H1 (cell line): Measurements from ENCODE around the gene ZNF799. TPM values are rescaled to one million over a fixed set of nuclear protein-coding genes. Genes with fewer than 3 reads are reported as not detected.
"Not testable (repeated sequence)": the region's sequence is repeated elsewhere in the genome, so short reads cannot be mapped to it uniquely, and the experiment has no call there.

Experiments used
- CTCF ChIA-PET: fragments of 300-600 bp; sonication (Branson Sonifier 250); formaldehyde crosslinking; loops from one replicate; lab custom pipeline; 2021; ENCODE audit not compliant: partially characterized antibody; lab: Charles Lee
- POLR2A ChIA-PET: fragments of 300-600 bp; sonication (Branson Sonifier 250); formaldehyde crosslinking; loops from one replicate; lab custom pipeline; 2021; ENCODE audit warnings: inconsistent platforms; ENCODE audit not compliant: partially characterized antibody; lab: Charles Lee
- DNase-seq, 2 experiments: peaks; one replicate each; pipeline versions ENCODE4 v3.0.0 to v3.0.0-alpha.2; 2010 to 2022; ENCODE audit warnings: low spot score in 2 of 2, low read depth in 1 of 2, mixed read lengths in 1 of 2
- FAIRE-seq: peaks from 2 replicates; lab custom pipeline; 2011; peaks lifted over from hg19 to GRCh38; lab: Jason Lieb, UNC
- H2AFZ ChIP-seq: 2 replicates; pipeline ENCODE4 v1.8.1; 2012; ENCODE audit warnings: low read length, inconsistent platforms
- H2AK5ac ChIP-seq: 2 replicates; pipeline ENCODE4 v1.6.1; 2013; ENCODE audit warnings: low read depth, low read length
- H2BK120ac ChIP-seq: replicated peaks from 2 replicates; pipeline ENCODE3; 2013; ENCODE audit warnings: low read depth, low read length, inconsistent platforms
- H2BK12ac ChIP-seq: 2 replicates; pipeline ENCODE4 v1.6.1; 2013; ENCODE audit warnings: low read depth, low read length
- H2BK15ac ChIP-seq: 2 replicates; pipeline ENCODE4 v1.6.1; 2013; ENCODE audit warnings: low read length
- H2BK20ac ChIP-seq: 2 replicates; pipeline ENCODE4 v1.6.1; 2013; ENCODE audit warnings: low read length
- H2BK5ac ChIP-seq: 2 replicates; pipeline ENCODE4 v1.6.1; 2013; ENCODE audit warnings: low read depth, low read length
- H3K14ac ChIP-seq: 2 replicates; pipeline ENCODE4 v1.6.1; 2013; ENCODE audit warnings: inconsistent platforms; ENCODE audit not compliant: insufficient read length
- H3K18ac ChIP-seq: 2 replicates; pipeline ENCODE4 v1.6.1; 2013; ENCODE audit warnings: low read length; ENCODE audit errors: extremely low read depth
- H3K23ac ChIP-seq: 2 replicates; pipeline ENCODE4 v1.6.1; 2013; ENCODE audit warnings: inconsistent platforms; ENCODE audit not compliant: insufficient read length
- H3K23me2 ChIP-seq: 2 replicates; pipeline ENCODE4 v1.6.1; 2013; ENCODE audit warnings: low read depth, low read length
- H3K27ac ChIP-seq: 2 replicates; pipeline ENCODE4 v1.6.1; 2011; ENCODE audit warnings: low read depth, low read length, inconsistent platforms
- H3K27me3 ChIP-seq, 4 experiments: replicated peaks in 1 of 4; 1 replicate in 1 of 4; 2 replicates in 3 of 4; pipeline versions ENCODE4 v1.6.1 to v1.8.1; 2011 to 2013; ENCODE audit warnings: low read length in 3 of 4, mild to moderate bottlenecking in 3 of 4, inconsistent platforms in 2 of 4, mixed read lengths in 2 of 4, moderate library complexity in 1 of 4; ENCODE audit not compliant: control insufficient read depth in 3 of 4, insufficient read depth in 3 of 4; ENCODE audit errors: extremely low read depth in 1 of 4
- H3K36me3 ChIP-seq, 4 experiments: 2 replicates each; pipeline versions ENCODE4 v1.6.1 to v1.8.1; 2011 to 2013; ENCODE audit warnings: mild to moderate bottlenecking in 4 of 4, low read length in 3 of 4, moderate library complexity in 2 of 4, control low read depth in 1 of 4, inconsistent platforms in 1 of 4; ENCODE audit not compliant: insufficient read depth in 4 of 4, control insufficient read depth in 2 of 4
- H3K4ac ChIP-seq: replicated peaks from 2 replicates; pipeline ENCODE3; 2013; ENCODE audit warnings: low read length, low read depth, mixed read lengths, inconsistent platforms; ENCODE audit not compliant: insufficient read length
- H3K4me1 ChIP-seq, 4 experiments: replicated peaks in 1 of 4; 1 replicate in 1 of 4; 2 replicates in 3 of 4; pipeline versions ENCODE4 v1.6.1 to v1.8.1; 2011 to 2013; ENCODE audit warnings: low read length in 3 of 4, inconsistent platforms in 2 of 4, mixed read lengths in 1 of 4; ENCODE audit not compliant: insufficient read depth in 4 of 4, control insufficient read depth in 3 of 4
- H3K4me2 ChIP-seq, 2 experiments: 2 replicates each; pipeline versions ENCODE4 v1.6.1 to v1.8.1; 2011 to 2013; ENCODE audit warnings: low read depth in 2 of 2, low read length in 2 of 2, control low read depth in 1 of 2, inconsistent platforms in 1 of 2, mild to moderate bottlenecking in 1 of 2; ENCODE audit not compliant: insufficient read depth in 1 of 2
- H3K4me3 ChIP-seq, 4 experiments: fragments of 200-600, 300-600 bp in 1 of 4; sonication (generic), shearing (Covaris generic), sonication (Bioruptor Twin) in 1 of 4; 2 replicates each; pipeline versions ENCODE4 v1.5.1 to v1.8.1; 2011 to 2016; ENCODE audit warnings: low read length in 4 of 4, low read depth in 3 of 4, control low read depth in 2 of 4, inconsistent platforms in 2 of 4, mild to moderate bottlenecking in 2 of 4, mixed read lengths in 1 of 4, moderate library complexity in 1 of 4; ENCODE audit not compliant: insufficient read depth in 2 of 4; ENCODE audit errors: extremely low read depth in 1 of 4
- H3K56ac ChIP-seq: replicated peaks from 2 replicates; pipeline ENCODE3; 2013; ENCODE audit warnings: low read depth, mild to moderate bottlenecking, mixed read lengths, low read length, inconsistent platforms; ENCODE audit not compliant: insufficient read length
- H3K79me1 ChIP-seq: 2 replicates; pipeline ENCODE4 v1.6.1; 2013; ENCODE audit warnings: low read depth, low read length, control low read depth
- H3K79me2 ChIP-seq, 2 experiments: 2 replicates each; pipeline versions ENCODE4 v1.6.1 to v1.8.1; 2012 to 2013; ENCODE audit warnings: low read length in 2 of 2, mild to moderate bottlenecking in 2 of 2, inconsistent platforms in 1 of 2; ENCODE audit not compliant: insufficient read depth in 2 of 2, control insufficient read depth in 1 of 2
- H3K9ac ChIP-seq, 4 experiments: replicated peaks in 1 of 4; 1 replicate in 1 of 4; 2 replicates in 3 of 4; pipeline versions ENCODE4 v1.6.1 to v1.8.1; 2011 to 2013; ENCODE audit warnings: low read depth in 3 of 4, low read length in 3 of 4, control low read depth in 2 of 4, mild to moderate bottlenecking in 2 of 4, moderate library complexity in 2 of 4, inconsistent platforms in 1 of 4; ENCODE audit errors: extremely low read depth in 1 of 4
- H3K9me3 ChIP-seq, 2 experiments: 2 replicates each; pipeline versions ENCODE4 v1.6.1 to v1.8.1; 2012 to 2013; ENCODE audit warnings: mild to moderate bottlenecking in 2 of 2, moderate library complexity in 2 of 2, control low read depth in 1 of 2, inconsistent platforms in 1 of 2, low read depth in 1 of 2, low read length in 1 of 2, mixed read lengths in 1 of 2; ENCODE audit not compliant: insufficient read depth in 2 of 2
- H4K20me1 ChIP-seq, 2 experiments: replicated peaks in 1 of 2; 2 replicates each; pipeline versions ENCODE3 to v1.8.1; 2011 to 2013; ENCODE audit warnings: inconsistent platforms in 2 of 2, low read length in 2 of 2, mild to moderate bottlenecking in 1 of 2; ENCODE audit not compliant: insufficient read depth in 2 of 2, control insufficient read depth in 1 of 2
- H4K5ac ChIP-seq: 2 replicates; pipeline ENCODE4 v1.6.1; 2013; ENCODE audit warnings: low read length, low read depth, mixed read lengths, inconsistent platforms; ENCODE audit not compliant: insufficient read length
- H4K8ac ChIP-seq: 2 replicates; pipeline ENCODE4 v1.8.0; 2013; ENCODE audit warnings: mild to moderate bottlenecking, moderate library complexity, low read length, inconsistent platforms; ENCODE audit not compliant: insufficient read depth; ENCODE audit errors: extremely low read depth
- H4K91ac ChIP-seq: replicated peaks from 2 replicates; pipeline ENCODE3; 2013; ENCODE audit warnings: low read length, mixed read lengths, inconsistent platforms; ENCODE audit not compliant: insufficient read length
- WGBS, 2 experiments: shearing (Covaris generic) in 1 of 2; methylation state at CpG; one replicate each; pipeline versions ENCODE4 v1.1.6 to v1.1.7; 2013 to 2015; ENCODE audit warnings: low lambda C conversion rate in 2 of 2, mixed read lengths in 2 of 2, inconsistent platforms in 1 of 2, low coverage in 1 of 2, missing lambda C conversion rate in 1 of 2; ENCODE audit not compliant: insufficient replicate concordance in 2 of 2, insufficient coverage in 1 of 2, insufficient read length in 1 of 2; ENCODE audit errors: extremely low coverage in 1 of 2, missing lambda C conversion rate in 1 of 2; 5-methylcytosine and 5-hydroxymethylcytosine counted together
- polyA plus RNA-seq, 7 experiments: library from polyadenylated mRNA; depleted of rRNA in 3 of 7; stranded (reverse) in 5 of 7; unstranded in 2 of 7; fragments of >200 nt in 5 of 7; fragments of 200-250 nt in 2 of 7; gene quantifications; 1 replicate in 5 of 7; 2 replicates in 1 of 7; 4 replicates in 1 of 7; pipeline versions ENCODE4 v1.2.1 to v1.2.3, GENCODE V29; 2011 to 2013; ENCODE audit warnings: missing spikeins in 2 of 7, mixed read lengths in 2 of 7
- total RNA-seq: library from RNA; stranded (reverse); fragmentation: NEBNext Ultra II Directional; extraction: Animal tissue kit (Norgen Biotek cat#: 25700); gene quantifications from 2 replicates; pipeline ENCODE4 v1.2.1, GENCODE V29; 2021

ZNF799 gene
- total and polyA plus RNA-seq, 2 of the 8 experiments (the other 6 are each of a cell fraction or from before 2014, with no cell fraction given) = 1.00 to 4.2 TPM

DNA sequence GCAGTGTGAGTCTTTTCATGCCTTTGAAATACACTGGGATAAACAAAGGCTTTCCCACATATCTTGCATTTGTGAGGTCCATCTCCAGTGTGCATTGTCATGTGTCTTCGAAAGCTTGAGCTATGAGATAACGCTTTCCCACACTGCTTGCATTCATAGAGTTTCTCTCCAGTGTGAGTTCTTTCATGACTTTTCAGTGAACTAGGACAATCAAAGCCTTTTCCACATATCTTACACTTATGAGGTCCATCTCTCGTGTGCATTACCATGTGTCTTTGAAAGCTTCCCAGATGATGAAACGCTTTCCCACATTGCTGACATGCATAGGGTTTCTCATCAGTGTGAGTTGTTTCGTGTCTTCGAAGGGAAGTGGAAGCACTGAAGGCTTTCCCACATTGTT lies 9.9 kb downstream of the ZNF799 start:
- H3K4me1 ChIP-seq, H2BK12ac ChIP-seq, H4K91ac ChIP-seq, H3K4ac ChIP-seq, H3K9ac ChIP-seq, DNase-seq, CTCF ChIA-PET, H2AK5ac ChIP-seq, FAIRE-seq, H3K27me3 ChIP-seq, H3K23ac ChIP-seq, H3K79me1 ChIP-seq, H3K14ac ChIP-seq, H2BK5ac ChIP-seq, H2BK20ac ChIP-seq, H2BK15ac ChIP-seq, POLR2A ChIA-PET, H2BK120ac ChIP-seq, H3K23me2 ChIP-seq, H3K4me2 ChIP-seq, H4K8ac ChIP-seq, H3K18ac ChIP-seq, H3K56ac ChIP-seq, H3K27ac ChIP-seq, H2AFZ ChIP-seq, H4K20me1 ChIP-seq, H3K79me2 ChIP-seq, H4K5ac ChIP-seq, H3K4me3 ChIP-seq: not testable (repeated sequence)
- H3K9me3 ChIP-seq = peaks cover 10 to 11% of the 10 kb centered on the region in 2 experiments
- 92% methylated on average over 6 of the region's 6 CpGs; no CpG with 5 or more reads in 1 of the 2 experiments for WGBS, 2 experiments
- peaks cover 0 to 21% (median 8%) of the 10 kb centered on the region in 4 experiments; a peak in 4 of 8 replicates for H3K36me3 ChIP-seq

DNA sequence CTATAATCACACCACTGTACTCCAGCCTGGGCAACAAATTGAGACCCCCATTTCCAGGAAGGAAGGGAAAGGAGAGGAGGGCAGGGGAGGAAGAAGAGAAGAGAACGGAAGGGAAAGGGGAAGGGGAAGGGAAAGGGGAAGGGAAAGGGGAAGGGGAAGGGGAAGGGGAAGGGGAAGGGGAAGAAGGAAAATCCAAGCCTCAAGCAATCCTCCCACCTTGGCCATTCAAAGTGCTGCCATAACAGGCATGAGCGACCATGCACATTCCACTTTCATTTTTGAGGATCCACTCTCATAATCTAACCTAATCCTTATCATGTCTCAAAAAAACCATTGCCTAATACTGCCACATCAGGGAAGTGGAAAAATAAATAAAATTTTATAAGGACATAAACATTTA lies 14.7 kb downstream of the ZNF799 start:
- H3K9ac ChIP-seq, H2BK5ac ChIP-seq, H3K4me1 ChIP-seq, H3K27ac ChIP-seq, FAIRE-seq, H2AK5ac ChIP-seq, H3K56ac ChIP-seq, H2BK15ac ChIP-seq, H3K27me3 ChIP-seq, H3K23ac ChIP-seq, POLR2A ChIA-PET, H4K8ac ChIP-seq, H3K4me2 ChIP-seq, H4K91ac ChIP-seq, H3K14ac ChIP-seq, H2BK12ac ChIP-seq, H3K4me3 ChIP-seq, H3K79me1 ChIP-seq, H4K20me1 ChIP-seq, H3K18ac ChIP-seq, H2AFZ ChIP-seq, H2BK120ac ChIP-seq, H2BK20ac ChIP-seq, DNase-seq, H3K23me2 ChIP-seq, H3K79me2 ChIP-seq, H4K5ac ChIP-seq, H3K4ac ChIP-seq: not testable (repeated sequence)
- WGBS, 2 experiments = 100% methylated on average over 1 of the region's 2 CpGs; no CpG with 5 or more reads in 1 of the 2 experiments
- Histone ChIP-seq H3K36me3 (peaks cover 0 to 13% (median 4%) of the 10 kb centered on the region in 4 experiments; a peak in 4 of 8 replicates), H3K9me3 (peaks cover 8 to 20% of the 10 kb centered on the region in 2 experiments)
- CTCF ChIA-PET = interaction anchor here (0.8 kb wide), 1 partner anchor 180 kb away, joined by 3 read pairs; no protein-coding TSS in a partner anchor
